Sigmoid colon (tissue), 4 donors: ENCODE data around the gene GNA12.

Source experiments
- EP300 ChIP-seq, 4 donors: sonication (generic); formaldehyde crosslinking; IDR thresholded peaks; one replicate each; pipeline ENCODE4 v1.6.1; 2017; ENCODE audit warnings: antibody characterized with exemption in 4 of 4
- POLR2A ChIP-seq, 2 donors: fragments of 450-650 bp; IDR thresholded peaks; one replicate each; pipeline ENCODE4 v1.6.1; 2016; ENCODE audit warnings: antibody characterized with exemption in 2 of 2, mild to moderate bottlenecking in 2 of 2, moderate library complexity in 2 of 2
- POLR2AphosphoS5 ChIP-seq, 4 donors: sonication (generic); formaldehyde crosslinking; IDR thresholded peaks; one replicate each; pipeline ENCODE4 v1.6.1; 2017; ENCODE audit warnings: antibody characterized with exemption in 4 of 4
- TF ChIP-seq, protein P1 (sequence below), 4 experiments: fragments of 450-650 bp in 3 of 4; fragments of 200-600 bp in 1 of 4; IDR thresholded peaks; one replicate each; pipeline ENCODE4 v1.5.1; 2016 to 2019; ENCODE audit warnings: antibody characterized with exemption in 4 of 4, mild to moderate bottlenecking in 3 of 4, moderate library complexity in 2 of 4

- TF ChIP-seq EP300 (IDR thresholded peaks at IDR 0.05) (no peak), POLR2AphosphoS5 (IDR thresholded peaks at IDR 0.05) (no peak), POLR2A (IDR thresholded peaks at IDR 0.05) (no peak)
- TF ChIP-seq, protein P1, sequence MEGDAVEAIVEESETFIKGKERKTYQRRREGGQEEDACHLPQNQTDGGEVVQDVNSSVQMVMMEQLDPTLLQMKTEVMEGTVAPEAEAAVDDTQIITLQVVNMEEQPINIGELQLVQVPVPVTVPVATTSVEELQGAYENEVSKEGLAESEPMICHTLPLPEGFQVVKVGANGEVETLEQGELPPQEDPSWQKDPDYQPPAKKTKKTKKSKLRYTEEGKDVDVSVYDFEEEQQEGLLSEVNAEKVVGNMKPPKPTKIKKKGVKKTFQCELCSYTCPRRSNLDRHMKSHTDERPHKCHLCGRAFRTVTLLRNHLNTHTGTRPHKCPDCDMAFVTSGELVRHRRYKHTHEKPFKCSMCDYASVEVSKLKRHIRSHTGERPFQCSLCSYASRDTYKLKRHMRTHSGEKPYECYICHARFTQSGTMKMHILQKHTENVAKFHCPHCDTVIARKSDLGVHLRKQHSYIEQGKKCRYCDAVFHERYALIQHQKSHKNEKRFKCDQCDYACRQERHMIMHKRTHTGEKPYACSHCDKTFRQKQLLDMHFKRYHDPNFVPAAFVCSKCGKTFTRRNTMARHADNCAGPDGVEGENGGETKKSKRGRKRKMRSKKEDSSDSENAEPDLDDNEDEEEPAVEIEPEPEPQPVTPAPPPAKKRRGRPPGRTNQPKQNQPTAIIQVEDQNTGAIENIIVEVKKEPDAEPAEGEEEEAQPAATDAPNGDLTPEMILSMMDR (IDR thresholded peaks at IDR 0.05): no peak
These were observed 72.8 kb downstream of the GNA12 start for GRCh38 chr7:2771274-2771731.
